Eye (tissue), 1 donor: Measurements from ENCODE around the gene BBS12.

Experiments
- DNase-seq: peaks from one replicate; pipeline ENCODE4 v3.0.0-alpha.2; 2015

BBS12 gene

DNA sequence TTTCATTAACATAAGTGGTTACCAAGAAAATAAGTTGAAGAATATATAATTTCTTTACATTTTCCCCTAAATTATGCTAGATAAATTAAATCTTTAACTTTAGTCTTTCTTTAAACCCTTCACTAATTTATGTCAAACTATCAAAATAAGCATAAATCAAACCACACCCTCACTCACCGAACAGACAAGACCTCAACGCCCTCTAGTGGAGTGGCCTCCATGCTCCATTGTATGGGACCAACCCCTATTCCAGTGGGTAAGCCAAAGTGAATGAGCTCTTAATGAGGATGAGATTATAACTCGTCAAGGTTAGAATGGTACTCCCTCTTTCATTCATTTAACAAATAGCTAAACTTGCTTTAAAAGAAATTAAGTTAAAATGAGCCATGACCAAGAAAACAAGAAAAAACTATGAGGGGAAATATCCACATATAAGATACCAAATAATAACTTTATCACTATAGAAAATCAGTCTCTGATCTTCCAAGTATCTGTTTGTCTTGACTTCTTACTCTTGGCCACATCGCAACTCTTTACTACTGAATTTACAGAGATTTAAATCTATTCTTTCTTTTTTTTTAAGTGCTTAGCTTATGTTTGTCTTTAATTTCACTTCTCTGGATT, 15.6 kb upstream of the BBS12 start:
- peak; percentile 73 for DNase-seq

DNA sequence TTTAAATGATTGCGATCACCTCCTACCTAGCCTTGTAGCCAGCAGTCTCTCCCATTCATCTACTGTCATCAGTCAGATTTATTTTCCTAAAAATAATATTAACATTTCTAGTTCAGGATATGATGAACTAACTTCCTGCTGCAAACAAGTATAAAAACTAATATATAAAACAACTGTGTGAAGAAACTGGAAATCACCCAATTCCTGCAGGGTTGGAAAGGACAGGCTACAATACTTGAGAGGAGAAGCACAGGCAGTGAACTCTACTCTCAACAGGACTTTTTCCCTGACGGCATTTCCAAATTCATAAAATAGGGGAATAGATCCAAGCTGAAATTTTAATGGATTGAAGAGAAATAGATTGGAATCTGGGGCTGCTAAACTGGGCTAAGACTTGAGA, 14.2 kb upstream of the BBS12 start:
- DNase-seq = no peak

DNA sequence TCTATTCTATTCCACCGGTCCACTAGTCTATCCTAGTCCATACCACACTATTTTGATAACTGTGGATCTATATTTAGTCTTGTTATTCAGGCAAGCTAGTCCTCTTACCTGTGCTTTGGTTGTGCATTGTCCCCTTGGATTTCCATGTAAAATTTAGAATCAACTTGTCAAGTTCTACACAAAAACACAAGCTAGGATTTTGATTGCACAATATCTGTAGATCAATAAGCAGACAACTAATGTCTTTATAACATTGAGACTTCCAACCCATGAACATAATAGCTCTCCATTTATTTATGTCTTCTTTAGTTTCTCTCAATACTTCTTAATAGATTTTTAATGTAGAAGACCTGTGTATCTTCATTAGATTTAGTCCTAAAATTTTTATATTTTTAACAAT, 10.2 kb upstream of the BBS12 start:
- DNase-seq = no peak

DNA sequence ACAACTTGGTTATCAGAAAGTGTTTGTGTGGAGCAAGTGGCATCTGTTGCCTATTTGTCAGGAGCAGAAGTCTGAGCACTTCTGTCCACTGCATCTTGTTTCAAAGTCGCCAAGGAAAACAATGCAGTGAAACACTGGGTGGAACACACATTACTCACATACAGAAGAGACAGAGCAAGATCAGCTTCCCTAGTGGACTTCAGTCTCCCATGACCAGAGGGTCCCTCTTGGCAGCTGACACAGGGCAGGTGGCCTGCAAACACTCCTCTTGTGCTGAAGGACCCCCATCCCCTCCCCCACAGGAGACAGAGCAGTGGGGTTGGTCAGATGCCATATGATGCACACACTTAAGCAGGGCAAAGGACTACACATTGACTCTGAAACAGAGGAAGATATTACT, 3.6 kb upstream of the BBS12 start:
- peak; percentile 8 for DNase-seq

DNA sequence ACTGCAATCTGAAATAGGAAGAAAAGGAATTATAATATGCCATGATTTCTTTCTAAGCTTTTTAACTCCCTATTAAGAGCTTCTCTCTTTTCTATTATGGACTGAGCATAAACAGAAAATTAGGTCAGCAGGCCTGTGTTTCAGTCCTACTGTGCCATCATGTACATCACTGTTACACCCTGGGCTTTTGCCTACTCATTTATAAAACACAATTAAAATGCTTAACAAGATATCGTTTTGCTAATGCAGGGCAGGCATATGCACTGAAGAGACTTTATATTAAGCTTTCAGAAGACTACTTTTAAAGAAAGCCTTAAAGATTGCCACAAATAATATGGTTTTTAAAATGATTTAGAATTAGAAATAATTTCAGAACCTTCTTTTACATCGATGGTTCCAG, 828 bp upstream of the BBS12 start:
- peak; percentile 48 for DNase-seq

DNA sequence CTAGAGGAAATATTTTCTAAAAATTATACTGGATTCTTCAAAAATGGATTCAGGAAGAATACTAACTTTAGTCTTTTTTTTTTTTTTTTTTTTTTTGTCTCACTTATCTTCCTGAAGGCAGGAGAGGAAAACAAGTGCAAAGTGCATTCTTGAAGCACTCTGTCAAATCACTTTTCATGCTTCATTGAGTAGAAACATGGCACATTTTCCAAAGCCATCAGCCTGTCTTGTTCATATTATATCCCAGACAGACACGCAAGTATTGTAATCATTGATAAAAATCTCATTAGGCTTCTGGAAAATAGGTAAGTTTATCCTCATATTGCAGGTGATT, 1.2 kb downstream of the BBS12 start:
- peak; percentile 93 for DNase-seq

DNA sequence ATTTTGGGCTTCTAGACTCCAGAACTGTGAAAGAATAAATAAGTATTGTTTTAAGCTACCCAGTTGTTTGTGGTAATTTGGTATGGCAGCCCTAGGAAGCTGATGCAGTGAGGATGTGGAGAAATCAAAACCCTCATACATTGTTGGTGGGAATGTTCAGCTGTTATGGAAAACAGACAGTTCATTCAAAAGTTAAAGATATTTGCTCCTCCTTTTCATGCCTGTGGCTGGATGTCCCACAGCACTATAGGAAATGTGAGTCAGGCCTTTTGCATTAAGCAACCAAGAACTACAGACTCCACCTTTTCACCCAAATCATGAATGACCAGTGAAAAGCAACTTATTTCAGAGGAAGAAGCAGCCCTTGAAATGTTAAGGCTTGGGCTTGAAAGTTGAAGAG, 6.7 kb downstream of the BBS12 start:
- DNase-seq = no peak

DNA sequence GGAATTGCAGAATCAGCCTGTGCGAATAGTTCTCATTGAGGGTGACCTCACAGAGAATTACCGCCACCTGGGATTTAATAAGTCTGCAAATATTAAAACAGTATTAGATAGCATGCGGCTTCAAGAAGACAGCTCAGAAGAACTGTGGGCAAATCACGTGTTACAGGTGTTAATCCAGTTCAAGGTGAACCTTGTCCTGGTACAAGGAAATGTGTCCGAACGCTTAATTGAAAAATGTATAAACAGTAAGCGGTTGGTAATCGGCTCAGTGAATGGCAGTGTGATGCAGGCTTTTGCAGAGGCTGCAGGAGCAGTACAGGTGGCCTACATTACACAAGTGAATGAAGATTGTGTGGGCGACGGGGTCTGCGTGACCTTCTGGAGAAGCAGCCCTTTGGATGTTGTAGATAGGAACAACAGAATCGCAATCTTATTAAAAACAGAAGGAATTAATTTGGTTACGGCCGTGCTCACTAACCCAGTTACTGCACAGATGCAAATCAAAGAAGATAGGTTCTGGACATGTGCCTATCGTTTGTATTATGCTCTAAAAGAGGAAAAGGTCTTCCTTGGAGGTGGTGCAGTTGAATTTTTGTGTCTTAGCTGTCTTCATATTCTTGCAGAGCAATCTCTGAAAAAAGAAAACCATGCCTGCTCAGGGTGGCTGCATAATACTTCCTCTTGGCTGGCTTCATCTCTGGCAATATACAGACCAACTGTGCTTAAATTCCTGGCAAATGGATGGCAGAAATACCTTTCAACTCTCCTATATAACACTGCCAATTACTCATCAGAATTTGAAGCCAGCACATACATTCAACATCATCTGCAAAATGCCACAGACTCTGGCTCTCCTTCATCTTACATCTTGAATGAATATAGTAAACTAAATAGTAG, 10.7 kb downstream of the BBS12 start:
- DNase-seq = no peak

DNA sequence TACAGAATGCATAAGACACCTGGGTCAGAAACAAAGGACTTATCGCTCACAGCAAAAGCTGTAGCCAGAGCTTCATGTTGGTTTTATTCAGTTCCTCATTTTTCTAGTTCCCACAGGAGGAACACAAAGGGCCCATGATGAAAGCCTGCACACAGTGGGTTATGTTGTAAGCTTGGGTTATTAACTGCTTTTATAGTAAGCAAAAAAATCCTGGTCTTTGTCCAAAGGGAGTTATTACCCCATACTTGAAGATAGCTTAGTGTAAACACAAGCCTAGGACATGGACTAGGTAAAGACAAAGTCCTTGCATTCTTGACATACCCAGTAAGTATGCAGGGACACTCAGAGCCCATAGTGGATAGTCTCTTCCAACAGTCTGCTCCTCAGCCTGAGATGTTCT, 11.7 kb downstream of the BBS12 start:
- DNase-seq = no peak

DNA sequence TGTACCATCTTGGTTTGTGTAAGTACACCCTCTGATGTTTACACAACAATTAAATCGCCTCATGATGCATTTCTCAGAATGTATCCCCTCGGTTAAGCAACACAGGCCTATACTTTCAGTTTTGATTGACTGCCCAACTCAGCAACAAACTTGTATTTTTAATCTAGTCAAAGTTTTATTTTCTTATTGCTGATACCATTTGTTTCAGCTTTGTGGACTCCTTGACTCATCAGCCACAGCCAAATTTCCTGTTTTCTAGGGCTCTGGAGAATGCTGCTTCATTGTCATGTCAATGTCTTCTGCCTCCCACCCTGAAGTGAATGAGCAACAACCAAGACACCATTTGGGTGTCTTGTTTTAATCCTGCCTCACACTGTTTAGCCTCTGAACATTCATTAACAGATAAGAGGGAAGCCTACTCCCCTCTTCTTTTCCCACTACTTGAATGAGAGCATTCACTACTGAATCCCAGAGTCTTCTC, 14.0 kb downstream of the BBS12 start:
- no peak for DNase-seq

DNA sequence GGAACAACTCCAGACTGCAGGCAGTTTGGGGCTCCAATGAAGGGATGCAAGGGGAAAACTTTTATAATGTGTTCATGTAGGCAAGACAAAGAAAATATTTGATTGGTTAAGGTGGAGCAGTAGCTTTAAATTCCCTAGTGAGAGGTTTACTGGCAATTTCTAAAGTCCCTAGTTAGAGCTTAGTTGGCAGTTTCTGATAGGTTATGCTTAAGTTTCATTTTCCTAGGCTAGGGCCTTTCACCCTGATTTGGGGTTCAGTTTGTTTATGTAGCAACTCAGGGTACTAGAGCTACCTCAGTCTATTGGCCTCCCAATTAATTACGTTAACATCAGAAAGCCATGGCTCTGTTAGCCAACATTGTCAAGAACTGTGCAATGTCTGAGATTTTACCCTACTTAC, 14.6 kb downstream of the BBS12 start:
- DNase-seq = no peak

DNA sequence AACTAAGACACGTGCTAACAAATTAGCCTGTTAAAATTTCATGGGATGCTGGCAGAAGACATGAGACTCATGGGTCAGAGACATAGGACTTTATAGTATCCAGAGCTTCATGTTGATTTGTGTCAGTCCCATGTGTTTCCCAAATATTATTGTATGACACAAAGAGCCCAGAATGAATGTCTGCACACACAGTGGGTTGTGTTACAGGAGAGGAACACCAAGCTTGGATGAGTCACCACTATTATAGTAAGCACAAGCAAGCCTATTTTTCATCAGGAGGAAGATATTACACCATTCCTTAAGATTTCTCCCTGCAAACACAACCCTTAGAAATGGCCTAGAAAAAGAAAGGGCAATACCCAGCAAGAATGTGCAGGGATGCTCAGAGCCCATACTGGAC, 15.4 kb downstream of the BBS12 start:
- DNase-seq = no peak

DNA sequence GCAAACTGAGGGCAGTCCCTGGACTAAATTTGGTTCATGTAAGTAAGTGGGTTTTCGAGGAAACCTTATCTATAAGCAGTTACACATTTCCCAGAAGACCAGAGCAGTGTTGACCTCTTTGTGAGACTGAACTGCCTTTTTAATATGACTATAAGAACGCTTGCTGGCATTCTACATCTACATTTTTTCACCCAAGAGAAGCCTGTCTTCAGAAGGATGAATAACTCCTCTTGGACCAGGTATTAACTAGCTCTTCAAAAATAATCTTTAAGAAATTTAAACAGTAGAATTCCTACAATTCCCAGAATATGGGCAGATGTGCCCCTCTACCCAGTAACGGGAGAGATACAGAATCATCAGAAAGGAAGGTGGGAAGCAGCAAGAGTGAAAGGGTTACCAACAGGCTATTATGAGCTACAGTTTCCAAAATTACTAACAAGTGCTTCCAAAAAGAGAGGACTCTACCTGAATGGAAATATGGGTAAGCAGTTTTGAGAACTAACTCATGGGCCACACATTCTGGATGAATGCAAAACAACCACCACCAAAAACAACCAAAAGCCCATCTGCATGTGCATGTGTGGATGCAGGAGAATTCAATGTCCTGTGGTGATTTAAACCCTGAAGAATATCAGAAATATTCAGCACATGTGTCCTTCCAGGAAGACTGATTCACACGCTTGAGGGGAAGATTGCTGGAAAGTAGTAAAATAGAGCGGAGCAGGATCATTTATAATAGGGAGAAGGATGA, 17.4 kb downstream of the BBS12 start:
- DNase-seq = no peak

DNA sequence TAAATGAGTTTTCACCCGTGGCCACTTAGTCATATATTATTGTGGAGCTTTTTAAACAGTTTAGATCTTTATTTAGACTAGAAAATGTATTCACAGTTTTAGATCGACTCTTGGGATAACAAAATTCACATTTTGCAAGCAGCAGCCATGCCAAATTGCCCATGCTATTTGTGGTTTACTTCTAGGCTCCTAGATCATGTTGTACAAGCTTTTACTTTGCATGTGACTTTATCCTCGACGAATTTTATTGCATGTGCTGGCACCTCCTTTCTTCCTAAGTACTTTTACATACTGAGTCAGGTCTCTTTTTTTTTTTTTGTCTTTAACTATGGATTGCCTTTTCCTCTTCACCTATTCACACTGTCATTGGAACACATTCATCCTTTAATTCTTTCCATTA, 23.2 kb downstream of the BBS12 start:
- DNase-seq = no peak

DNA sequence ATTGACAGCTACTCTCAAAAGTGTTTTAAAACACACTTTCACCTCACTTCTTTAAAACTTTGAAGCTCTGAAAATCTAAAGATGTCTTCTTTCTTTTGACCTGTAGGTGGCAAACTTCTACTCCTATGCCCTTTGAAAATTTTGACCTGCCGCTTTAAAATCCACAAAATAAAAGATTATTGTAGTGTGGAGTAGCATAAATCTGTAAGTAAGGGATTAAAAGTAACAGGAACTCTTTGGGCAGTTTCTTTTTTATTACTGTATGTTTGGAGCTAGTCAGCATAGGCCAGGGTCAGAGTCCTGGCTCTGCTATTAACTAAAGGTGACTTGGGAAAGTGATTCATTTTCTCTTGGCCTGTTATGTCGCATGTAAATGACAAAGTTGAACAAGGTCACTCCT, 25.5 kb downstream of the BBS12 start:
- DNase-seq = peak; percentile 74

DNA sequence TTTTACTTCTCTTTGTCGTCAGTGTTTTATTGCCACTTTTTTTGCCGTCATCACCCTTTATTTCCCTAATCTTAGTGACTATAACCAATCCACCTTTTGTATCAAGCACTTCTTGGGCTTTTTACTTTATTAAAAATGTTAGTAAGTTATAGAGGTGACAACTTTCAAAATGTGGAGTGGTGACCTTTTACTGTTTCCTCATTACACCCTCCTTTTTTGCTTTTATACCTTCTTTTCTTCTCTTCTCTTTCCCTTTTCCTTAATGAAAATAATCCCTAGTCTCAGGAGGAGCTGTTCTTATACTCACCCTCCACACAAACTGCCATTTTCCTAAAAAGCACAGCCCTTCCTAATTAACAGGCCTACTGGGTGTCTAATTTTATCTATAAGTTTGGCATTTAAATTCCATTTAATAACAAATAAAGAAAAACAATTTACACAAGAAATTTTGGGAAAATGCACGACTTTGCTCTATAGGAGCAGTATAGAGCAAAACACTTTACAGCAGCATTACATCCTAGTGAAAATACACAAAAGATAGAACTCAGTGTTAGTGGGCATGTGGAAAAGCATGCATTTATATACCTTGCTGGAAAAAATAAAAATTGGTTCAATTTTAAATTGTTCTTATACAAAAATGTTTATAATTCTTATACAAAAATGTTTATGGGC, 27.3 kb downstream of the BBS12 start:
- no peak for DNase-seq

DNA sequence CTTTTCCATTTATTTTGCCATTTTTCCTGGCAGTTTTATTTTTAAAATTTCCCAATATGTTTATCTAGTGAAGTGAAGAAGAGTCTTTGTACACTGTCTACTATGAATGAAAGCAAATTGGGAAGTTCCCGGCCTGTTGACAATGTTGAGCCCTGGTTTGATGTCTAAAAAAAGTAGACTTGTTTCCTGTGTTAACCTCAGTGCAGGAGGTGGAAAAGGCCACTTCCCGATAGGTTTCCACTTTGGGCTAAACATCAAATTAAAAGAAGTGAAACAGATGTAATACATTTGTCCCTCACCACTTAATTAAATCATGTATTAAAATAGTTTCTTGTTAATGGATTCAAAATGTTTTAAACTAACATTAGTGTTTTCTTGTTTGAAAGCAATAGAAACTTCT, 30.0 kb downstream of the BBS12 start:
- no peak for DNase-seq

DNA sequence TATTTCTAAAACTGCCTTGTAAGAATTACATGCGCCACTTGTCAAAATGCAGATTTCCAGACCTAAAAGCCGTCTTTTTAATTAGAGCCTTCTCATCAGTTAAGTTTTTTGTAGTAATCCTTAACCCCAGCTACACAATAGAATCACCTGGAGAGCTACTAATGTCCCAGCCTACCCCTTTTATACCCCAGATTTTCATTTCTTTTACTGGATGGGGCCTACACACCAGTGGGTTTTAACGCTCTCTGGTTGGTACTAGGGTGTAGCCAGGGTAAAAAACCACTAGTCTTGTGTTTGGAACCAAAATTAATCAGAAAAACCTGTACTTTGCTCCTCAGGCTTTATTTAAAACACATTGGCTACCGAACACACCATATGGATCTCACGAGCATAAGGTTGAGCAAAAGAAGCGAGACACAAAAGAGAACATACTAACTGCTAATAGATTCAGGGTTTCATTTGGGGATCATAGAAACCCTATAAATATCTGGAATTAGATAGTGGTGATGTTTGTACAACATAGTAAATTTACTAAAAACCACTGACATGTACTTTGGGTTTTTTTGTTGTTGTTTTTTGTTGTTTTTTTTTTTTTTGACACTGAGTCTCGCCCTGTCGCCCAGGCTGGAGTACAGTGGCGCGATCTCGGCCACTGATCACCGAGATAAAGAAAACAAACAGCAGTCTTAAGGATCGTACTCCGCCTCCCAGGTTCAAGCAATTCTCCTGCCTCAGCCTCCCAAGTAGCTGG, 30.6 kb downstream of the BBS12 start:
- no peak for DNase-seq

DNA sequence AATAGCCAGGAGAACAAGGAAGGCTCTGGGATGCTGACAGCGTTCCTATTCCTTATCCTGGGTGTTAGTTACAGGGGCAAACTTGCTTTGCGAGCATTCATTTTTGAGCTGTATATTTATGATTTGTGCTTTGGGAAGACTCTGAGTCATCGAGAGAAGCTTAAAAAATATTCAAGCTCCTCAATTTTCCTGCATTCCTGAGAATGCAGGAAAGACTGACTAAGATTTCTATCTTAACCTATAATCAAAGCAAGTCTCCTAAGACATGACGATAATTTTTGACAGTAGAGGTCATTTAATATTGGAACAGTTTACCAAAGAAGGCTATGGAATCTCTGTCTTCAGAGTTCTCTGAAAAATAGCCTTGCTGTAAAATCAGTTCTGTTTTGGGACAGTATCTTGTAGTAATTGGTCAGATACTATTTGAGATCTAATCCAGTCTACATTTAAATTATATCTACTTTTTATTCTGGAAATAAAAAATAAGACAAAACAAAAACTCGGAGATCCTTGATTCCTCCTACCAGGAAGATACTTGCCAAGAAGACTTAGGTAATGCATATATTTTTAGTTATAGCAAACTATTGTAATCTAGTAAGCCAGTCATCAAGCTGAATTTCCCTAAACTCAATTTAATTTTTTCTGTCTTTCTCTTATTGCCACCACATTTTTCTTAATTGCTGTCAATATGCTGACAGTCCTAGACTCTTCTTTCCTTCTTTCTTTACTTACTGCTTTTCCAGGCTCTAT, 31.7 kb downstream of the BBS12 start:
- DNase-seq = no peak

DNA sequence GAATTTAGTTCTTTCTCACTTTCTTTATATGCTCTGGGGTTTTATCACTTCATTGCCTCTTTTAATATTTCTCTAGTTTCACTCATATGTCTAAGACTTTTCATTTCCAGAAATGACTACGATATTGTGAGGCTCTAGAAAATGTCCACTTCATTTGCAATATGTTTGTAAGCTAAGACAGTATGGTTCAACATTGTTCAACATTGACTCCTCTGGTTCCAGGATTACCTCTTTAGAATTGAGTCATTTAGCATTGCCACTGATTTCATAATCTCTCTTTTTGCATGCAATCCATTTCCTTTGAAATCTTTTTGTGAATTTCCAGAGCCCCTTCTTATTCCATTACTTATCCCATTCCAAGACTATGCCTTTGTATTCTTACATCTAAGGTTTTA, 32.3 kb downstream of the BBS12 start:
- DNase-seq = no peak

DNA sequence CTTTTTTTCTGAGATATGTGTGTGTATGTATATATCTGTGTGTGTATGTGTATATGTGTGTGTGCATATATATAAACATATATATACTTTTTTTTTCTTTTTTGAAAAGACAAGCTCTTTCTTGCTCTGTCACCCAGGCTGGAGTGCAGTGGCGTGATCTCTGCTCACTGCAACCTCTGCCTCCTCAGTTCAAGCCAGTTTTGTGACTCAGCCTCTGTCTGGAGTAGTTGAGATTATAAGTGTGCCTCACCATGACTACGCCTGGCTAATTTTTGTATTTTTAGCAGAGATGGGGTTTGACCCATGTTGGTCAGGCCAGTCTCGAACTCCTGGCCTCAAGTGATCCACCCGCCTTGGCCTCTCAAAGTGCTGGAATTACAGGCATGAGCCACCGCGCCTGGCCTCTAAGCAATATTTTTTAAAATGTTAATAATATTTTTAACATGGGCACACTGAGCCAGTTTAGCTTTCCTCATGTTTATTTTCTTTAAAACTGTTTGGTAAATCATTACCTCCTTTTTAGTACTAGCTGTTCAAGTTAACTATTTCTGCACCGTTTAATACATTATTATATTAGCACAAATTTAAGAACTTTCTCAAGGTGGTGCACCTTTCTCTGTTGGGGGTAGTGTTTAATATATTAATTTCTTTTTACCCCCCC, 33.3 kb downstream of the BBS12 start:
- DNase-seq = no peak
